Esophagus mucosa (tissue), 1 donor: ENCODE results near the gene EDNRB. TPM values are rescaled to one million over a fixed set of nuclear protein-coding genes. Genes with fewer than 3 reads are reported as not detected.

ENCODE experiments used
- total RNA-seq: library from RNA; stranded (reverse); gene quantifications from one replicate; pipeline ENCODE4 v1.2.4, GENCODE V29; 2023
- donor health status: DM: yes; HTN: yes; CAD: no.

Gene EDNRB
- total RNA-seq, 1 donor from 2014 or later = 2.6 TPM

Other genes starting within 250 kb of the EDNRB start
- 0.32 TPM for gene SLAIN1, start 221.1 kb downstream of the EDNRB start, total RNA-seq